DMS 273 treated with DMSO at 0.1 percent for 48 hours (cell line): ENCODE data around the gene MAPKAPK3.

Experiments used
- DNase-seq: peaks from one replicate; lab custom pipeline; 2025; lab: John Stamatoyannopoulos, UW

The MAPKAPK3 gene

DNA sequence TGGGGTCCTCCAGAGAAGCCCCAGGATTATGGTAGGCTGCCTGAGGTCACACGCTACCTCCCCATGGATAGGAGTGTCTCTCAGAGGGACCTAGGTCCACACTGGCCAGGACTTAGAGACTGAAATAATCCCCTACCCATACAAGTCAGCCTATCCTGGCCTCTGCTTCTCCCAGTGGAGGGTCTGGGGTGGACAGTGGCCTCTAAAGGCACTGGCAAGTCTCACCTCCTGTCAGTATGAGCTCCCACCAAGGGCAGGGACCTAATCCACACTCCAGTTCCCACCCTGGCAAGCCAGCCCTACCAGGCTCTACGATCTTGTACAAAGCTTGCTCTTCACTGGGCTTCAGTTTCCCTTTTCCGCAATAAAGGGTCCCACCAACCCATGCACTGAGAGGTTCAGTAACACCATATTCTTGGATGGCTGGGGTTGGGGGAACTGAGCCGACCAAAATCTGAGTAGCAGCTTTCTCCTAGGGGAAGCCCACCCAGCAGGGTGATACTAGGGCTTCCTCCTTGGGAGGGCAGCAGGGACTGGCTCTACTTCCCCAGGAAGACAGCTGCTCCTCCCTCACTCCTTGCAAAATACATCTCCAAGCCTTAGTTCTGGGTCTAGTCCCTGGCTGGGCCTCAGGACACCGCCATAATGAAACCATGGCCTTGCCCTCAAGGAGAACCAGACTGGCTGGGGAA, 7.7 kb upstream of the MAPKAPK3 start:
- DNase-seq: no peak

GRCh38 chr3:50609763-50610085, 7.2 kb upstream of the MAPKAPK3 start:
- DNase-seq: no peak

DNA sequence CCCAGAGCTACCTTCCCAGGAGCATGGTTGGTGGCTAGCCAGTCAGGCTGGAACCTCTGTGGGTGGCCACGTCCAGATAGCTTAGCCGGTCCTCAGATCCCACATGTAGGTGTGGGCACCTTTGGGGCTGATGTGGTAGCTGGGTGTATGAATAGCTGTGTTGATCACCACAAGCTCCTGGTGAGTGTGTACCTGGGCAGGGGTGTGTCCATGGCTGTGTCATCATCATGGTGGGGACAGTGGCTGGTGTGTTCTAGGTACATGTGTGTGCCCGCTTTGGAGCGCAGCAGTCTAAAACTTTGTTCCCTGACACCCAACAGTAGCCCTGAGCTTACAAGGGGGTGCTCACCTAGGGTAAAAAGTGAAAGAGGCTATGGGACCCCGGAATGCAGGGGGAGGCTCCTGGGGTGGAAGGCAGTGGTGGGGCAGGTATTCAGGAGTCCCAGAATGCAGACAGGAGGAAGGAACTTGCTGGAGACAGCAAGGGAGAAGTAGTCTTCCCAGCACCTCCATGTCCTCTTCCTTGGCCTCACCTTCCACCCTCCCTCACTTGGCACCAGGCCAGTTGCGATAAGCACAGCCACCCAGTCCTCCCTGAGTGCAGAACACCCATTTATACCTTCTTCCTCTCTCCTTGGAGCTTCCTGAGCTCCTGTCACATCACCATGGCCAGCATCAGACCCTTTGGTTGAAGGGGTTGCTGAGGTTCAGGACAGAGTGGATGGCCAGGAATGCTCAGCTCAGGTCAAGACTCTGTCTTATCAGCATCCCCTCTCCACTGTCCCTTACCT, 6.6 kb upstream of the MAPKAPK3 start:
- no peak for DNase-seq

DNA sequence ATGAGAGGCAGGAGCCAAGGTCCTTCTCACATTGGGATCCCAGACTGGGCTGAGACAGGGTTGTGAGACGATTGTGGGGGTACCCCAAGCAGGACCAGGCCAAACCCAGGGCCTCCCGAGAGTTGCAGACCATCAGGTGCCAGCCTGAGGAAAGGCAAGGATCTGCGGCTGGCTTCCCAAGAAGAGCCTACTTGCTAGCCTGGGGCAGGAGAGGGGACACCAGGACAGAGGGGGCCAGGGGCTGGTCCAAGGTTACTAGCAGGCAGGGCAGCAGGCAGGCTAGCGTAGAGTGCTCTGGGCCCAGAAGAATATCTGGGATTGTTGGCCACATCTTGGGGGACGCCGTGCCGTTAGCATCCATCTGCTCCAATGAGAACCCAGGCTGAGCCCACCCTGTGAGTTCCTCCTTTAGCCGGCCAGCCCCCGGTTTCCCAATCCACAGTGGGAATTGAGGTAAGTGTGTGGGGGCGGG, 5.9 kb upstream of the MAPKAPK3 start:
- DNase-seq: no peak

GRCh38 chr3:50611464-50612233, 5.3 kb upstream of the MAPKAPK3 start, which contains the start of gene CISH:
CISH (minus strand) TSS chr3:50611774; CDS start chr3:50611650, 124 bp downstream.
- peak; percentile 89 for DNase-seq

GRCh38 chr3:50612234-50612882, 4.6 kb upstream of the MAPKAPK3 start:
- DNase-seq: no peak

- no peak for DNase-seq
Observed at GRCh38 chr3:50612970-50613846, 3.7 kb upstream of the MAPKAPK3 start.

GRCh38 chr3:50615190-50615589, 1.8 kb upstream of the MAPKAPK3 start:
- DNase-seq: no peak

DNA sequence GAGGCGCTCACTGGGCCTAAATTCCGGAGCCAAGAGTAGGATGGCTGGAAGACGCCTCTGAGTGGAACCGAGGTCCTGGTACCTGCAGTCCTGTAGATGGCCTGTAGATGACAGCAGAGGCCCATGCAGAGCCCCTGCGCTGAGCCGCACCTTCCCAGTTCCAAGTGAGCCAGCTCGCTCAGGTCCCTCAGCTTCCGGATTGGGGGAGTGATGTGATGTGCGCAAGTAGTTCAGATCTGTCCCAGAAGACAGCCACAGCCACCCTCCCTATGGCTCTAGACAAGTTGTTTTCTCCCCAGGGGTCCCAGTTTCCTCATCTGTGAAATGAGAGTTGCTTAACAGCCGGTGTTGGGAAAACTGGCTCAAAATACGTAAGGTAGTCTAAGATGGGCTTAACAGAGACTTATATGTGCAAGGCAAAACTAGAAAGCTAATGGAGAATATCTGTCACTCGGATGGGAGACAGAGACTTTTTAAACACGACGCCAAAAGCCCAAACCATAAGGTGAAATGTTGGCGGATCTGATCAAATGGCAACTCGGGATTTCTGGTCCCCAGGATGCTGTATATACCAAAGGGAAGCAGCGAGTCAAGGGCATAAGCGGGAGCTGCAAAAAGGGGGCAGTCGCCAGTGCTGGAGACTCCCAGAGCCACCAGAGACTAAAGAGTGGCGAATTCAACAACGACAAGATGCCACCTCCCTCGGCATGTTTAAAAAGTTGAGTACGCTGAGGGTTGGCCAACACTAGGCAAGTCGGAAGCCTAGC, 765 bp upstream of the MAPKAPK3 start:
- DNase-seq: peak; percentile 60

DNA sequence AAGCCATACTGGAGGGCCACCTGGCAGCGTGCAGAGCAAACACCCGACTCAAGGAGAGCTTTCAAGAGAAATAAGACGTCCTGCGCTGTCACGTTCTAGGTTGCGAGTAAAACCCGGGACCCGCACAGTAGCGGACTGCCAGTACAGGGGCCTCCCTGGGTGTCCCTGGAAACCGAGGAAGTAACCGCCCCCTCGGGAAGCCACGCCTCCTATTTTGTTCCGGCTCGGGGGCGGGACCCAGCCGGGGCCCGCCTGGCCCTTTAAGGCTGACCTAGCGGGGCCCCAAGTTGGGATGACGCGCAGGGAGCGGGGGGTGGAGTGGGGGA, 218 bp upstream of the MAPKAPK3 start:
- DNase-seq: peak; percentile 60

DNA sequence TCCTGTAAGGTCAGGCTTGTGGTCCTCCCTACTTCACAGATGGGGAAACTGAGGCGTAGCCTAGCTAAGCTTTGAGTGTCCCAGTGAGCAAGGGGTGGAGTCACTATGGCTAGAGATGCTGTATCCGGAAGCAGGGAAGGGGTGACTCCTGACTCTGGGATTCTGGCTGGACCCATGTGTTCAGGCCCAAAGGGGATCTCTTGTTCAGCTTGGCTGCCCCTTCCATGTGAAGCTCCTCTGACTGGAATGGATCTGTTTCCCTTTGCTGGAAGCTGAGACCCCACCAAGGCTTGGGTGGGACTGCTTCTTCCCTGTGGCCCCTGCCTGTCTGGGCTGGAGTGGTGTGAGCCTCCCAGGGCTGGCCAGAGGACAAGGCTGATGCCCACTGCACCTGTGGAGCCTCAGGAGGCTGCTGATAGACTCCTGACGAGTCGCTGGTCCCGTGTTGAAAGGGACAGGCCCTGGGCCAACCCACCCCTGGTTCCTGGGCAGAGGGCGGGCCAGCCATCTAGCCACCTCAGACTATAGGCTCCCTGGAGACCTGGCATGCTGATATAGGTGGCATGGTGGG, 1.0 kb downstream of the MAPKAPK3 start:
- DNase-seq: no peak

- DNase-seq: no peak
Observed at GRCh38 chr3:50620420-50620819, 3.5 kb downstream of the MAPKAPK3 start.

GRCh38 chr3:50620820-50621219, 3.9 kb downstream of the MAPKAPK3 start:
- no peak for DNase-seq

GRCh38 chr3:50622881-50623280, 5.9 kb downstream of the MAPKAPK3 start:
- DNase-seq: no peak

DNA sequence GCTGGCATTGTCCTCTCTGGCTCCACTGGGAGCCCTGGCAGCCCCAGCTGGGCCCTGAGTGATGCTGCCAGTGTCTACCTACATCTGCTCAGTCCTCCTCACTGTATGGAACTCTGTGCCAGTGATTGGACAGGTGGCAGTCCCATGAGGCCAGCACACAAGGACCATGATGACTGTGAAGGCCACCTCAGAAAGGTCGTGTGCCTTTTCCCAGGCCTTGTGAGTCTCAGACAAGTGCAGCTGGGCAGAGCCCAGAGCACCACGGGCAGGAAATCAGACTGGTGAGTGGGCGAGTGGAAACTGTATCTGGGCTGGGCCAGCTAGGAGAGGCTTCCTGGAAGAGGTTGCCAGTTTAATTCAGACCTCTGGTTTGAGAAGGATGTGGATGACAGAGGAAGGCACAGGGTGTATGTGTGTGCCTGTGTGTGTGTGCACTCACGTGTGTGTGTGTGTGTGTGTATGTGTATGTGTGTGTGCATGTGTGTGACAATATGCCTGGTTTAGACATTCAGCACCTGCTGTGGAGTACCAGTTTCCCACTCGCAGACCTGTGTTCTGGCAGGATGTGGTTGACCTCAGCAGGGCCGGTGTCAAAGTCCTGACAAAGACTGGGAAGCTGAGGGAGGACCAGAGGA, 7.0 kb downstream of the MAPKAPK3 start:
- DNase-seq: no peak

DNA sequence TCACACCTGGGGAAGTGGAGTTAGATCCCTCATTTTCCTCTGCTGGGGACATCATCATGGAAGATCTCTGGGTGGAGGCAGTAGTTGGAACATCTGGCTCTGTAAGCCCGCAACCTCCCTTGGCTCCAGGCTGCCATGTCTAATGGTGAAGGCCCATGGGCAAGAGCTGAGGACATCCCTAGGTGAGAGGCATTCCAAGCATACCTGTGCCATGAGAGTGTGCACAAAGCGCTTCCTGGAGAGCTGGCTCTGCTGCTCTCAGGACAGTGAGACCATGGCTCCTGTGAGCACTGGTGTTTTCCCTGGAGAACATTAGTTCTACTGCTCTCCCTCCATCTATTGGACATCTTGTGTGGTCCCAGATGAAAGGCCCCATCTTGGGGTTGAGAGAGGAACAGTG, 7.7 kb downstream of the MAPKAPK3 start:
- DNase-seq: no peak

DNA sequence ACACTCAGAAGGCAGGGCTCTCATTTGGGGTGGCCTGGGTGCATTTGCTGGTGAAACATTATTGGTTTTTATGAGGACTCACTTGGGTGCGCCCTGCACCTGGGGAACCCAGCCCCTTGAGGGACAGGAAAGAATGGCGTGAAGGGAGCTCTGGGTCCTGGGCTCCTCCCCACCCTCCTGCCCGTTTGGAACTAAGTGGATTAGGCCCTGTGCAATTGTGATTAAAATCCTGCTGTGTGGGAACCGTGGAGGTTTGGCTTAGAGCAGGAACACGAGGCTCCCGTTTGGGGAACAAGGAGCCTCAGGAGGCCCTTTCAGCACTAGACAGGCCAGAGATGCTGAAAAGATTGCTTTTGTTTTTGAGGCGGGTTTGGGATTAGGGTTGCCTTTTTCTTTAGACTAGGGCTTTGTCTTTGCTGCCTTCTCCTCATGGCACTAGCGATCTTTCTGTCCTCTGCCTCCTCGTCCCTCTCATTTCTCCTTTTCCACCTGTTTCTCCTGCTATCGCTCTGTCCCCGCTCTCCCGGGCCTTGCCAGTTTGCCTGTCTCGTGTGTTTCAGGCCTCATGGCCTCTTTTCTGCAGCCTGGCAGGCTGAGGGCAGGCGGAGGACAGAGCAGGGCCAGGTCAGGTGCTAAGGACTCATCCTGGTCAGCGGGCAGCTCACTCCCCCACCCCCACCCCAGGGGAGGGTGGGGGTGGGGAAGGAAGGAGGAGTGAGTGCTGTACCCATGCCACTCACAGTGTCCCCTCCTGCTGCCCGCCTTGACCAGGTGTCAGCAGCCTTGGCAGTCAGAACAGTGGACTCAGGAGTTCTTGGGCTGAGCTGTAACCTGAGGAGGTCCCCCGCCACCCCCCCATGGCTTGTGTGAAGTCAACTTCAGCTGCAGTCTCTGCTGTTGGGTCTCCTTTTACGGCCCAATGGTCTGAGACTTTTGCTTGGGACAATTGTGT, 8.6 kb downstream of the MAPKAPK3 start:
- no peak for DNase-seq

DNA sequence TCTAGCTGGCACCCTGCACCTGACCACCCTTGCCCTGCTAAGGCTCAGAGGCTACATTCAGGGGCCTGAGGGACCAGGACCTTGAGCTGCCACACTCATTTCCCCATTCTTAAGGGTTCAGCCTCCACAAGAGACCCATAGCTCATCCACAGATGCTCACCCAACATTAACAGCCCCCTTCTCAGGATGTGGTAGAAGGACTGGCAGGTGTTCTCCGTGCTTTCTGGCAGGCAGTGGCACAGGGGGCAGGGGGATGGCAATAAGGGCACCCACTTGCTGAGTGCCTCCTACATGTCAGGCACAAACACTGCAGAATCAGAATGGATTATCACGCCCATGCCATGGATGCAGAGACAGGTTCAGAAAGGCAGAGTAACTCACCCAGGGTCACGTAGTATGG, 9.4 kb downstream of the MAPKAPK3 start:
- DNase-seq: no peak
